ENCODE results near the gene B3GNT9.

B3GNT9 gene

GRCh38 chr16:67112591-67113399 is 38.0 kb downstream of the B3GNT9 start:
- Histone ChIP-seq H3K9me3 (ENCODE audit: control insufficient read depth, low read length) (no peaks in the 10 kb centered on the region), H3K27me3 (ENCODE audit: control insufficient read depth, insufficient read depth, low read length, poor library complexity, severe bottlenecking) (no peaks in the 10 kb centered on the region), H3K4me3 (ENCODE audit: insufficient read depth, low read depth, low read length) (no peak overlapping the region), H3K36me3 (ENCODE audit: control insufficient read depth, insufficient read depth, low read length) (no peaks in the 10 kb centered on the region), H3K4me1 (ENCODE audit: control insufficient read depth, insufficient read depth, low read length) (peaks cover 7% of the 10 kb centered on the region), H3K27ac (ENCODE audit: insufficient read depth, low read depth, low read length, poor library complexity, severe bottlenecking) (no peak overlapping the region)
- WGBS, 2 experiments, result 95 to 97% methylated on average over 3 to 4 of the region's 4 CpGs

GRCh38 chr16:67111951-67112444 is 38.8 kb downstream of the B3GNT9 start:
- H3K27me3 ChIP-seq (ENCODE audit: control insufficient read depth, insufficient read depth, low read length, poor library complexity, severe bottlenecking), result no peaks in the 10 kb centered on the region
- H3K9me3 ChIP-seq (ENCODE audit: control insufficient read depth, low read length), result no peaks in the 10 kb centered on the region
- H3K27ac ChIP-seq (ENCODE audit: insufficient read depth, low read depth, low read length, poor library complexity, severe bottlenecking), result no peak overlapping the region
- H3K4me3 ChIP-seq (ENCODE audit: insufficient read depth, low read depth, low read length), result no peak overlapping the region
- H3K4me1 ChIP-seq (ENCODE audit: control insufficient read depth, insufficient read depth, low read length), result peaks cover 7% of the 10 kb centered on the region
- H3K36me3 ChIP-seq (ENCODE audit: control insufficient read depth, insufficient read depth, low read length), result no peaks in the 10 kb centered on the region
- 87 to 99% methylated on average over 4 of the region's 4 CpGs for WGBS, 2 experiments

- Histone ChIP-seq H3K9me3 (ENCODE audit: control insufficient read depth, low read length) (no peaks in the 10 kb centered on the region), H3K27me3 (ENCODE audit: control insufficient read depth, insufficient read depth, low read length, poor library complexity, severe bottlenecking) (no peaks in the 10 kb centered on the region), H3K4me3 (ENCODE audit: insufficient read depth, low read depth, low read length) (peak within 1 kb of the TSS; percentile 83), H3K36me3 (ENCODE audit: control insufficient read depth, insufficient read depth, low read length) (no peaks in the 10 kb centered on the region), H3K4me1 (ENCODE audit: control insufficient read depth, insufficient read depth, low read length) (peaks cover 7% of the 10 kb centered on the region), H3K27ac (ENCODE audit: insufficient read depth, low read depth, low read length, poor library complexity, severe bottlenecking) (no peak within 1 kb of the TSS)
- WGBS, 2 experiments, result 3% methylated on average over 63 of the region's 63 CpGs
These were observed 41.2 kb downstream of the B3GNT9 start, which contains the start of gene PHAF1 for GRCh38 chr16:67109407-67110135. Gene PHAF1 (plus strand): TSS chr16:67109941. CDS start chr16:67110176, 235 bp downstream.

- H3K27me3 ChIP-seq (ENCODE audit: control insufficient read depth, insufficient read depth, low read length, poor library complexity, severe bottlenecking), result no peaks in the 10 kb centered on the region
- peaks cover 7% of the 10 kb centered on the region for H3K4me1 ChIP-seq (ENCODE audit: control insufficient read depth, insufficient read depth, low read length)
- 76 to 77% methylated on average over 18 of the region's 18 CpGs for WGBS, 2 experiments
- H3K9me3 ChIP-seq (ENCODE audit: control insufficient read depth, low read length), result no peaks in the 10 kb centered on the region
- H3K27ac ChIP-seq (ENCODE audit: insufficient read depth, low read depth, low read length, poor library complexity, severe bottlenecking), result no peak overlapping the region
- H3K36me3 ChIP-seq (ENCODE audit: control insufficient read depth, insufficient read depth, low read length), result no peaks in the 10 kb centered on the region
- peak overlapping the region; percentile 83 for H3K4me3 ChIP-seq (ENCODE audit: insufficient read depth, low read depth, low read length)
These were observed 41.8 kb downstream of the B3GNT9 start for GRCh38 chr16:67108931-67109406.

DNA sequence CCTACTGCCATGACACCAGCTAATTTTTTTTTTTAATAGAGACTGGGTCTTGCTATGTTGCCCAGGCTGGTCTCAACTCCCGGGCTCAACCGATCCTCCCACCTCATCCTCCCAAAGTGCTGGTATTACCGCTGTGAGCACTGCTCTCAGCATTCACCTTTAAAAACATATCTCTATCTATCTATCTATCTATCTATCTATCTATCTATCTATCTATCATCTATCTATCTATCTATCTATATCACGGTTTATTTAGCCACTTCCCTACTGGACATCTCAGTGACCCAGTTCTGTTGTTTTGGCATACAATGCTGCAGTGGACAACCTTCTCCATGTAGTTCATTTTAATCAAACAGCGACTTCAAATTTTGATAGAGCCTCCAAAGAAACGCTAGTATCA is 42.3 kb downstream of the B3GNT9 start:
- H3K36me3 ChIP-seq (ENCODE audit: control insufficient read depth, insufficient read depth, low read length), result no peaks in the 10 kb centered on the region
- no peaks in the 10 kb centered on the region for H3K9me3 ChIP-seq (ENCODE audit: control insufficient read depth, low read length)
- no peak overlapping the region for H3K4me3 ChIP-seq (ENCODE audit: insufficient read depth, low read depth, low read length)
- no peaks in the 10 kb centered on the region for H3K27me3 ChIP-seq (ENCODE audit: control insufficient read depth, insufficient read depth, low read length, poor library complexity, severe bottlenecking)
- no peak overlapping the region for H3K27ac ChIP-seq (ENCODE audit: insufficient read depth, low read depth, low read length, poor library complexity, severe bottlenecking)
- WGBS, 2 experiments, result 94 to 95% methylated on average over 6 of the region's 6 CpGs
- peaks cover 7% of the 10 kb centered on the region for H3K4me1 ChIP-seq (ENCODE audit: control insufficient read depth, insufficient read depth, low read length)

DNA sequence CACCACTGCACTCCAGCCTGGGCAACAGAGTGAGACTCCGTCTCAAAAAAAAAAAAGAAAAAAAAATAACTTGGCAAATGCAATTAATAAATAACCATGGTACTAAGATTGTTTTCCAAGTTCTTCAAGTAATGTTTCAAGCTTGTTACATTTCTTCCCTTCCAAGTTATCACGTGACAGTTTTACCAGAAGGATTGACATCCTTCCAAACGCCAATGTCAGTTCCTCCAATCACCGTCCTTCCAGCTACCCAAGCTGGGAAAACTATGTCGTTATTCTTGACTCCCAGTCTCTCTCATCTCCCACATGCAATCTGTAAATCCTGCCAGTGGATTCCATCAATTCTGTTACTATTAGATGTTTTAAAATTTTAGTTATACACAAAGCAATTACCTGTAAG is 44.9 kb downstream of the B3GNT9 start:
- Histone ChIP-seq H3K9me3 (ENCODE audit: control insufficient read depth, low read length) (no peaks in the 10 kb centered on the region), H3K4me1 (ENCODE audit: control insufficient read depth, insufficient read depth, low read length) (peaks cover 5% of the 10 kb centered on the region), H3K27ac (ENCODE audit: insufficient read depth, low read depth, low read length, poor library complexity, severe bottlenecking) (no peak overlapping the region), H3K36me3 (ENCODE audit: control insufficient read depth, insufficient read depth, low read length) (no peaks in the 10 kb centered on the region), H3K27me3 (ENCODE audit: control insufficient read depth, insufficient read depth, low read length, poor library complexity, severe bottlenecking) (no peaks in the 10 kb centered on the region), H3K4me3 (ENCODE audit: insufficient read depth, low read depth, low read length) (no peak overlapping the region)
- 75 to 77% methylated on average over 4 of the region's 5 CpGs for WGBS, 2 experiments

GRCh38 chr16:67105246-67105645 is 45.6 kb downstream of the B3GNT9 start:
- H3K4me1 ChIP-seq (ENCODE audit: control insufficient read depth, insufficient read depth, low read length), result no peaks in the 10 kb centered on the region
- H3K27me3 ChIP-seq (ENCODE audit: control insufficient read depth, insufficient read depth, low read length, poor library complexity, severe bottlenecking), result no peaks in the 10 kb centered on the region
- H3K27ac ChIP-seq (ENCODE audit: insufficient read depth, low read depth, low read length, poor library complexity, severe bottlenecking), result no peak overlapping the region
- no peak overlapping the region for H3K4me3 ChIP-seq (ENCODE audit: insufficient read depth, low read depth, low read length)
- no peaks in the 10 kb centered on the region for H3K36me3 ChIP-seq (ENCODE audit: control insufficient read depth, insufficient read depth, low read length)
- no peaks in the 10 kb centered on the region for H3K9me3 ChIP-seq (ENCODE audit: control insufficient read depth, low read length)
- 89 to 90% methylated on average over 2 of the region's 2 CpGs for WGBS, 2 experiments

DNA sequence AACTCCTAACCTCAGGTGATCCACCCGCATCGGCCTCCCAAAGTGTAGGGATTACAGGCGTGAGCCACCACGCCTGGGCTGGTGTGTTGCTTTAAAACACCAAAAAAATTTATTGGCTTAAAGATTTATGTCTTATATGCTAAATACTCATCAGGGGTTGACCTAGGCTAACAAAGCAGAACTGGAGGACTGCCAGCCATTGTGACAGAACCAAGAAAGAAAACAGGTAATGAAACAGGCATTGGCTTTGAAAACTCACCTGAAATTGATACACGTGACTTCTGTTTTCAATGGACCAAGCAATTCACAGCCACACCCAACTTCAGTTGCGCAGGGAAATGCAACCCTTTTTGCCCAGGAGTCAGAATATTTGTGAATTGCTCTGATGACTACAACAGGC is 46.0 kb downstream of the B3GNT9 start:
- no peaks in the 10 kb centered on the region for H3K27me3 ChIP-seq (ENCODE audit: control insufficient read depth, insufficient read depth, low read length, poor library complexity, severe bottlenecking)
- H3K9me3 ChIP-seq (ENCODE audit: control insufficient read depth, low read length), result no peaks in the 10 kb centered on the region
- 85 to 95% methylated on average over 6 of the region's 6 CpGs for WGBS, 2 experiments
- no peak overlapping the region for H3K4me3 ChIP-seq (ENCODE audit: insufficient read depth, low read depth, low read length)
- no peak overlapping the region for H3K27ac ChIP-seq (ENCODE audit: insufficient read depth, low read depth, low read length, poor library complexity, severe bottlenecking)
- no peaks in the 10 kb centered on the region for H3K36me3 ChIP-seq (ENCODE audit: control insufficient read depth, insufficient read depth, low read length)
- no peaks in the 10 kb centered on the region for H3K4me1 ChIP-seq (ENCODE audit: control insufficient read depth, insufficient read depth, low read length)

DNA sequence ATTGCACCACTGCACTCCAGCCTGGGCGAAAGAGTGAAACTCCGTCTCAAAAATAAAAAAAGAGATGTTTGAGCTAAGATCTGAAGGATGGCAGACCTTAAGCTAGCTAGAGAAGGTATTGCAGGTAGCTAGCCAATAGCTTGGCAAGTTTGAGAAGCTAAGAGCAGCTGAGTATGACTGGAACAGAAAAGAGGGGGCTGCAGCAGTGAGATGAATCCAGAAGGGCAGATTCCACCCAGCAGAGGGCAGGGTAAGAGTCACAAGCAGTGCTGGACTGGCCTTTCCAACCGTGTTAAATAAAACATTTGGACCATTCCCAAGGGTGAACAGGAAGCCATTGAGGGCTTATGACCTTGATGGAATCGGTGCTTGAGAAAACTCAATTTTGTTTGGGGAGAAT is 46.7 kb downstream of the B3GNT9 start:
- WGBS, 2 experiments, result 77 to 79% methylated on average over 4 of the region's 4 CpGs
- no peaks in the 10 kb centered on the region for H3K4me1 ChIP-seq (ENCODE audit: control insufficient read depth, insufficient read depth, low read length)

More for the DNA sequence above, 46.7 kb downstream of the B3GNT9 start:
- Histone ChIP-seq H3K4me3 (ENCODE audit: insufficient read depth, low read depth, low read length) (no peak overlapping the region), H3K36me3 (ENCODE audit: control insufficient read depth, insufficient read depth, low read length) (no peaks in the 10 kb centered on the region), H3K9me3 (ENCODE audit: control insufficient read depth, low read length) (no peaks in the 10 kb centered on the region), H3K27me3 (ENCODE audit: control insufficient read depth, insufficient read depth, low read length, poor library complexity, severe bottlenecking) (no peaks in the 10 kb centered on the region), H3K27ac (ENCODE audit: insufficient read depth, low read depth, low read length, poor library complexity, severe bottlenecking) (no peak overlapping the region)

Measured in ectodermal cell (in vitro differentiated cells).